Mucosa of descending colon (tissue), 3 donors: Measurements from ENCODE around the gene HSD17B13. TPM values are rescaled to one million over a fixed set of nuclear protein-coding genes. Genes with fewer than 3 reads are reported as not detected.

Experiments
- ATAC-seq: fragments of 200-7000 bp; cut with Tn5 transposase; one replicate; pipeline ENCODE4 v1.9.1; 2020; ENCODE audit warnings: mild to moderate bottlenecking, moderate library complexity
- DNase-seq, 3 donors: peaks; one replicate each; pipeline ENCODE4 v3.0.0-alpha.2; 2020
- H3K36me3 ChIP-seq: fragments of 200-600 bp; one replicate; pipeline ENCODE4 v1.8.0; 2021; ENCODE audit warnings: low read depth, mild to moderate bottlenecking
- H3K4me1 ChIP-seq: fragments of 200-600 bp; one replicate; pipeline ENCODE4 v1.8.0; 2021; ENCODE audit warnings: low read depth, mild to moderate bottlenecking
- H3K4me3 ChIP-seq: fragments of 200-600 bp; one replicate; pipeline ENCODE4 v1.8.0; 2021; ENCODE audit warnings: mild to moderate bottlenecking
- H3K9me3 ChIP-seq: fragments of 200-600 bp; one replicate; pipeline ENCODE4 v1.8.0; 2021; ENCODE audit warnings: mild to moderate bottlenecking
- intact Hi-C, 2 donors: fragments of 100-400 bp; cut with DNase I in 1 of 2; cut with micrococcal nuclease in 1 of 2; formaldehyde crosslinking; loops; one replicate each; pipeline versions ENCODE4 v1.11.0 to v1.11.1; 2022; cut with DNase I, micrococcal nuclease
- total RNA-seq, 3 donors: library from RNA; stranded (reverse); fragmentation: NEBNext Ultra II Directional in 2 of 3; extraction: Animal tissue kit (Norgen Biotek cat#: 25700) in 2 of 3; gene quantifications; one replicate each; pipeline versions ENCODE4 v1.2.1 to v1.2.4, GENCODE V29; 2021 to 2023
- TF ChIP-seq, protein P1 (sequence below): fragments of 200-600 bp; IDR thresholded peaks from one replicate; pipeline ENCODE4 v1.8.0; 2022; ENCODE audit warnings: antibody characterized with exemption, mild to moderate bottlenecking
- donor health status: DM: no; HTN: no; CAD: no; lungs with moderate emphysema.
- donor health status: DM: no; HTN: no; CAD: no.
- donor health status: DM: no; HTN: yes; CAD: no.

Gene HSD17B13
- total RNA-seq, 3 donors from 2014 or later, result 0.36 to 1.8 (median 0.76) TPM

DNA sequence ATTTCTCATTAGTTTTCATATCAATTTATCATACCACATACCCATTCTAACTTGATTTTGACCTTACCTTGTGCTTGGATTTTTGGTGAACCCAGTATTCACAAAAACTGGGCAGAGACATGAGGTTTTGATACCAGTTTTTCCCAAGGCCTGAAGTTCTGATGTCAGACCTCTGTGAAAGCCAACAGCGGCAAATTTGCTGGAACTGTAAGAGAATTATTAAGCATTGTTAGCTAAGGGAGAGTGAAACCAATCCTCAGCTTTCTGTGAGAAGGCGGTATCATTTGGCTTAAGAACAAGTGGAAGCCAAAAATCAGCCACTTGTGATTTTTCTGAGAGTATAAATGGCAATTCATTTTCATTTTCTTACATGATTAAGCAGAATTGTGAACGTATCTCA, 8.9 kb downstream of the HSD17B13 start:
- no peaks in the 10 kb centered on the region for H3K9me3 ChIP-seq
- H3K4me1 ChIP-seq, result no peaks in the 10 kb centered on the region
- no peak overlapping the region for H3K4me3 ChIP-seq
- H3K36me3 ChIP-seq, result no peaks in the 10 kb centered on the region
- TF ChIP-seq, protein P1, sequence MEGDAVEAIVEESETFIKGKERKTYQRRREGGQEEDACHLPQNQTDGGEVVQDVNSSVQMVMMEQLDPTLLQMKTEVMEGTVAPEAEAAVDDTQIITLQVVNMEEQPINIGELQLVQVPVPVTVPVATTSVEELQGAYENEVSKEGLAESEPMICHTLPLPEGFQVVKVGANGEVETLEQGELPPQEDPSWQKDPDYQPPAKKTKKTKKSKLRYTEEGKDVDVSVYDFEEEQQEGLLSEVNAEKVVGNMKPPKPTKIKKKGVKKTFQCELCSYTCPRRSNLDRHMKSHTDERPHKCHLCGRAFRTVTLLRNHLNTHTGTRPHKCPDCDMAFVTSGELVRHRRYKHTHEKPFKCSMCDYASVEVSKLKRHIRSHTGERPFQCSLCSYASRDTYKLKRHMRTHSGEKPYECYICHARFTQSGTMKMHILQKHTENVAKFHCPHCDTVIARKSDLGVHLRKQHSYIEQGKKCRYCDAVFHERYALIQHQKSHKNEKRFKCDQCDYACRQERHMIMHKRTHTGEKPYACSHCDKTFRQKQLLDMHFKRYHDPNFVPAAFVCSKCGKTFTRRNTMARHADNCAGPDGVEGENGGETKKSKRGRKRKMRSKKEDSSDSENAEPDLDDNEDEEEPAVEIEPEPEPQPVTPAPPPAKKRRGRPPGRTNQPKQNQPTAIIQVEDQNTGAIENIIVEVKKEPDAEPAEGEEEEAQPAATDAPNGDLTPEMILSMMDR, result no peak
- ATAC-seq (no peak), DNase-seq (no peak)
- intact Hi-C loops, result no loop called here

DNA sequence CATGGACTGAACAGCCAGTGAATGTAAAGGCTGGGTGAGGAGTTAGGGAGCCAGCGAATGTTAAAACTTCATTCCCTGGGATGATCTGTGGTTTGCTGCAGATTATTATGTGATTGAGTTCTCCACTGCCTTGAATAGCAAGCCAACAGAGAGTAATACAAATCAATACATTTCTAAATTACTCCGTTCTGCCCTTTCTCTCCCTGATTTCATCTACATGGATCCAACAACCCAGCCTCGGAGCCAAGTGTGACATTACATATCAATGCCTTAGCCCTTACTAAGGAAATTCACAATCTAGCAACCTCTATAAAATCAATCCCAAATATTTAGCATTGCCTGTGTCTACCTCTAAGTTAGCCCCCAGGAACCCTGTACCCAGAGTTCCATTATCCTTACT, 11.0 kb downstream of the HSD17B13 start:
- Histone ChIP-seq H3K4me1 (no peaks in the 10 kb centered on the region), H3K9me3 (no peaks in the 10 kb centered on the region), H3K36me3 (no peaks in the 10 kb centered on the region), H3K4me3 (no peak overlapping the region)
- DNase-seq, result no peak
- intact Hi-C loops, result no loop called here
- ATAC-seq, result no peak
- TF ChIP-seq, protein P1, result no peak

DNA sequence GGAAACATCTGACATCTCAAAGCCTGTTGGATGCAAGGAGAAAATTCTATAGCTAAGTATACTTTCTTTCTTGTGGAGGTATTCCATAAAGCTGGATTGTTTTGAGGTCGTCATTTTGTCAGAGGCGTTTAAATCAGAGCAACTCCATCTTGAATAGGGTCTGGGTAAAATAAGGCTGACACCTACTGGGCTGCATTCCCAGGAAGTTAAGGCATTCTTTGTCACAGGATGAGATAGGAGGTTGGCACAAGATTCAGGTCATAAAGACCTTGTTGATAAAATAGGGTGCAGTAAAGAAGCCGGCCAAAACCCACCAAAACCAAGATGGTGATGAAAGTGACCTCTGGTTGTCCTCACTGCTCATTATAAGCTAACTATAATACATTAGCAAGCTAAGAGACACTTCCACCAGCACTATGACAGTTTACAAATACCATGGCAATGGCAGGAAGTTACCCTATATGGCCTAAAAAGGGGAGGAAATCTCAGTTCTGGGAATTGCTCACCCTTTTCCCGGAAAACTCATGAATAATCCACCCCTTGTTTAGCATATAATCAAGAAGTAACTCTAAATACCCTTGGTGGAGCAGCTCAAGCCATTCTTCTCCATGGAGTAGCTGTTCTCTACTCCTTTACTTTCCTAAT, 11.9 kb downstream of the HSD17B13 start:
- Histone ChIP-seq H3K9me3 (no peaks in the 10 kb centered on the region), H3K36me3 (no peaks in the 10 kb centered on the region), H3K4me1 (no peaks in the 10 kb centered on the region), H3K4me3 (no peak overlapping the region)
- intact Hi-C loops, result no loop called here
- TF ChIP-seq, protein P1, result no peak
- ATAC-seq, result no peak
- no peak for DNase-seq

DNA sequence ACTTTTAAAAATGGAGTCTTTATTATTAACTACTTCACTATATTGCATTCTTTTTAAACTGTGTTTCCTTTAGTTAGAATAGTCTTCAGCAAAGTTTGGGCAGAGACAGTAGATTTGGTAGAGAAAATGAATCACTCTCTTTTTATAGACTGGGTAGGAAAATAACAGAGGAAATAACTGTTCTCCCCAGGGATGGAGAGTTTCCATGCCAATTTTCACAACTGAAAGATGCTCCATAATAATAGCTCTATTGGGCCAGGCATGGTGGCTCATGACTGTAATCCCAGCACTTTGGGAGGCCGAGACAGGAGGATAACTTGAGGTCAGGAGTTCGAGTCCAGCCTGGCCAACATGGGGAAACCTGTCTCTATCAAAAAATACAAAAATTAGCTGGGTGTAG, 13.1 kb downstream of the HSD17B13 start:
- intact Hi-C loops, result no loop called here
- TF ChIP-seq, protein P1, result no peak
- DNase-seq (no peak), ATAC-seq (no peak)
- no peaks in the 10 kb centered on the region for H3K9me3 ChIP-seq
- H3K36me3 ChIP-seq, result no peaks in the 10 kb centered on the region
- no peak overlapping the region for H3K4me3 ChIP-seq
- no peaks in the 10 kb centered on the region for H3K4me1 ChIP-seq

DNA sequence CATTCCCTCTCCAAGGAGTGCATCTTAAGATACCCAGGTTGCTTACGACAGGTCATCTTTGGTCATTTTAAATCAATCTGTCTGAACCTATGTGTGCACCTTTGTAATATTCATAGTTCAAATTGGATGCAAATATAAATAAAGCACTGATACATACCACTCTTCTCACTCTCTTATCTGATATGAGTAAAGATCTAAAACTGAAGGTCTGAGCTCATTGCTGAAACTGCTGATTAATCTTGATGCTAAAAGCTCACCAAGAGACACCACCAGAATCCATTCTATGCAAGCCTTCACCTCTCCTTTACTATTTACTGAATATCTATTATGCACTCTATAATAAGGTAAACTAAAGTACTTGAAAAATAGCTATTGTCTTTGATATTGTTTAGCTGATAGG, 16.6 kb downstream of the HSD17B13 start:
- TF ChIP-seq, protein P1, result no peak
- intact Hi-C loops, result no loop called here
- Histone ChIP-seq H3K4me3 (no peak overlapping the region), H3K36me3 (no peaks in the 10 kb centered on the region), H3K9me3 (no peaks in the 10 kb centered on the region), H3K4me1 (no peaks in the 10 kb centered on the region)
- ATAC-seq (no peak), DNase-seq (no peak)

DNA sequence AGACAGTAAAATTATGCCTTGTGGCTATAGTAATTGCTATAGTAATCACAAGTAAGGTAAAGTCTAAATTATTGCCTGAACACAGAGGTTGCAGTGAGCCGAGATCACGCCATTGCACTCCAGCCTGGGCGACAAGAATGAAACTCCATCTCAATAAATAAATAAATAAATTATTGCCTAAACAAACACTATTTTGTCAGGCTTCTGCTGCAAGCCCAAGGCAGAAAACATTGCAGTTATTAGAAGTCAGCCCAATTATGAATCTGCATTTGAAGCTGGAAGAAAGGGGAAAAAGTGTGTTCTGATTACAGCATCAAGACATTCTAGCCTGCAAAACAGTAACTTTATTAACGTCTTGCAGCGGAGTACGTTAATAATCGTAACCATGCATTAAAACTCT, 17.1 kb downstream of the HSD17B13 start:
- Histone ChIP-seq H3K36me3 (no peaks in the 10 kb centered on the region), H3K9me3 (no peaks in the 10 kb centered on the region), H3K4me3 (no peak overlapping the region), H3K4me1 (no peaks in the 10 kb centered on the region)
- intact Hi-C loops, result no loop called here
- no peak for DNase-seq
- ATAC-seq, result no peak
- TF ChIP-seq, protein P1, result no peak
